Measurements from ENCODE around the gene YBEY.

GRCh38 chr21:46268371-46268770 is 17.8 kb upstream of the YBEY start:
- TF ChIP-seq CTCF (IDR thresholded peaks at IDR 0.05 in 8 of 11, conservative IDR thresholded peaks at IDR 0.05 in 3 of 11) (no peak), POLR2A (IDR thresholded peaks at IDR 0.05) (no peak)
